Kidney (tissue), 14 donors: ENCODE measurements around the gene HDAC2. TPM values are rescaled to one million over a fixed set of nuclear protein-coding genes. Genes with fewer than 3 reads are reported as not detected.
"Not testable (repeated sequence)": the region's sequence is repeated elsewhere in the genome, so short reads cannot be mapped to it uniquely, and the experiment has no call there.

Source experiments
- DNase-seq, 5 donors: peaks; one replicate each; pipeline ENCODE4 v3.0.0-alpha.2; 2013 to 2020
- FAIRE-seq: peaks from 2 replicates; lab custom pipeline; 2012; peaks lifted over from hg19 to GRCh38; lab: Jason Lieb, UNC
- H3K27ac ChIP-seq, 2 donors: one replicate each; pipeline ENCODE4 v1.7.0; 2013; ENCODE audit warnings: low read depth in 2 of 2, low read length in 2 of 2, inconsistent platforms in 1 of 2
- H3K27me3 ChIP-seq: one replicate; pipeline ENCODE4 v1.7.1; 2013; ENCODE audit warnings: low read length, inconsistent platforms; ENCODE audit not compliant: control insufficient read depth, insufficient read depth
- H3K36me3 ChIP-seq, 3 donors: one replicate each; pipeline versions ENCODE4 v1.7.0 to v1.7.1; 2013; ENCODE audit warnings: low read length in 3 of 3, control low read depth in 1 of 3, inconsistent platforms in 1 of 3; ENCODE audit not compliant: insufficient read depth in 3 of 3, control insufficient read depth in 2 of 3
- H3K4me1 ChIP-seq, 3 donors: one replicate each; pipeline versions ENCODE4 v1.7.0 to v1.7.1; 2013; ENCODE audit warnings: low read length in 3 of 3, inconsistent platforms in 1 of 3, low read depth in 1 of 3; ENCODE audit not compliant: control insufficient read depth in 2 of 3, insufficient read depth in 2 of 3
- H3K4me3 ChIP-seq, 3 donors: one replicate each; pipeline versions ENCODE4 v1.7.0 to v1.8.1; 2013; ENCODE audit warnings: low read length in 3 of 3, control low read depth in 1 of 3, inconsistent platforms in 1 of 3
- H3K9ac ChIP-seq, 3 donors: one replicate each; pipeline versions ENCODE4 v1.7.0 to v1.7.1; 2013; ENCODE audit warnings: low read length in 3 of 3, control low read depth in 1 of 3, inconsistent platforms in 1 of 3
- H3K9me3 ChIP-seq, 3 donors: one replicate each; pipeline versions ENCODE4 v1.7.0 to v1.7.1; 2013; ENCODE audit warnings: low read length in 3 of 3, control low read depth in 1 of 3, inconsistent platforms in 1 of 3; ENCODE audit not compliant: control insufficient read depth in 2 of 3, insufficient read depth in 1 of 3
- CTCF ChIP-seq: IDR thresholded peaks from 3 replicates; pipeline ENCODE4 v1.5.1; 2012; ENCODE audit warnings: mild to moderate bottlenecking, moderate library complexity, borderline replicate concordance; ENCODE audit not compliant: insufficient read depth; ENCODE audit errors: extremely low read depth
- intact Hi-C: fragments of 100-400 bp; cut with DNase I; formaldehyde crosslinking; loops from one replicate; pipeline ENCODE4 v1.11.1; 2022
- polyA plus RNA-seq: library from polyadenylated mRNA; stranded (reverse); fragments of 350-450 nt; fragmentation: Illumina TruSeq; extraction: RNeasy Lipid Tissue Mini Kit (QIAGEN cat#74804); gene quantifications from one replicate; pipeline ENCODE4 v1.2.3, GENCODE V29; 2014; ENCODE audit warnings: low read depth, low replicate concordance; ENCODE audit not compliant: insufficient read depth
- total RNA-seq: library from RNA; stranded (reverse); fragmentation: NEBNext Ultra II Directional; extraction: Animal tissue kit (Norgen Biotek cat#: 25700); gene quantifications from one replicate; pipeline ENCODE4 v1.2.1, GENCODE V29; 2021
- donor health status: control.
- donor health status: control.
- donor health status: control.
- donor health status: control.
- donor health status: control.
- donor health status: DM: yes; HTN: yes; CAD: no.
- donor health status: Normal renal cell carcinoma (clear cell type).

Gene HDAC2
- total and polyA plus RNA-seq, 2 donors from 2014 or later, result 51.9 to 59.1 TPM

GRCh38 chr6:113921299-113921904, 49.5 kb downstream of the HDAC2 start:
- H3K27me3 ChIP-seq, result no peaks in the 10 kb centered on the region
- DNase-seq, result no peak
- H3K27ac ChIP-seq, result no peak overlapping the region
- no peak overlapping the region for H3K9ac ChIP-seq
- no peak for TF ChIP-seq CTCF
- intact Hi-C loops, result no loop called here
- FAIRE-seq, result no peak
- H3K36me3 ChIP-seq, result no peaks in the 10 kb centered on the region
- no peaks in the 10 kb centered on the region for H3K9me3 ChIP-seq
- no peak overlapping the region for H3K4me3 ChIP-seq
- no peaks in the 10 kb centered on the region for H3K4me1 ChIP-seq

GRCh38 chr6:113920663-113921267, 50.2 kb downstream of the HDAC2 start:
- DNase-seq (no peak), FAIRE-seq (no peak)
- no peak overlapping the region for H3K27ac ChIP-seq

GRCh38 chr6:113910285-113910684, 60.7 kb downstream of the HDAC2 start:
- DNase-seq, H3K27ac ChIP-seq, intact Hi-C loops, H3K4me3 ChIP-seq, H3K9ac ChIP-seq, H3K27me3 ChIP-seq, H3K36me3 ChIP-seq, H3K9me3 ChIP-seq, H3K4me1 ChIP-seq, FAIRE-seq: not testable (repeated sequence)

More at GRCh38 chr6:113920663-113921267, 50.2 kb downstream of the HDAC2 start:
- intact Hi-C loops, result no loop called here
- no peaks in the 10 kb centered on the region for H3K4me1 ChIP-seq
- no peaks in the 10 kb centered on the region for H3K36me3 ChIP-seq
- H3K27me3 ChIP-seq, result no peaks in the 10 kb centered on the region
- TF ChIP-seq CTCF, result no peak
- no peak overlapping the region for H3K4me3 ChIP-seq
- no peak overlapping the region for H3K9ac ChIP-seq
- no peaks in the 10 kb centered on the region for H3K9me3 ChIP-seq

GRCh38 chr6:113909224-113909856, 61.6 kb downstream of the HDAC2 start:
- Histone ChIP-seq H3K4me3 (no peak overlapping the region), H3K4me1 (no peaks in the 10 kb centered on the region), H3K27me3 (no peaks in the 10 kb centered on the region), H3K27ac (no peak overlapping the region), H3K9me3 (no peaks in the 10 kb centered on the region), H3K36me3 (no peaks in the 10 kb centered on the region), H3K9ac (peak overlapping the region in 1 of 3 donors; percentile 16)
- intact Hi-C loops, result no loop called here
- peak in 2 of 5 donors; percentile 81 to 86 for DNase-seq
- FAIRE-seq, result peak; percentile 89
- peak; percentile 57 for TF ChIP-seq CTCF
